GM12875 (cell line): ENCODE measurements around the gene ARRB1.

Experiments used
- H3K4me3 ChIP-seq: one replicate; pipeline ENCODE4 v1.5.1; 2011; ENCODE audit warnings: low read depth, low read length, control low read depth
- TF ChIP-seq, protein P1 (sequence below): IDR thresholded peaks from 2 replicates; pipeline ENCODE4 v1.5.1; 2011; ENCODE audit warnings: low read depth, mild to moderate bottlenecking, control low read depth, inconsistent platforms, low read length, moderate library complexity, borderline replicate concordance; ENCODE audit not compliant: insufficient read depth

ARRB1 gene

DNA sequence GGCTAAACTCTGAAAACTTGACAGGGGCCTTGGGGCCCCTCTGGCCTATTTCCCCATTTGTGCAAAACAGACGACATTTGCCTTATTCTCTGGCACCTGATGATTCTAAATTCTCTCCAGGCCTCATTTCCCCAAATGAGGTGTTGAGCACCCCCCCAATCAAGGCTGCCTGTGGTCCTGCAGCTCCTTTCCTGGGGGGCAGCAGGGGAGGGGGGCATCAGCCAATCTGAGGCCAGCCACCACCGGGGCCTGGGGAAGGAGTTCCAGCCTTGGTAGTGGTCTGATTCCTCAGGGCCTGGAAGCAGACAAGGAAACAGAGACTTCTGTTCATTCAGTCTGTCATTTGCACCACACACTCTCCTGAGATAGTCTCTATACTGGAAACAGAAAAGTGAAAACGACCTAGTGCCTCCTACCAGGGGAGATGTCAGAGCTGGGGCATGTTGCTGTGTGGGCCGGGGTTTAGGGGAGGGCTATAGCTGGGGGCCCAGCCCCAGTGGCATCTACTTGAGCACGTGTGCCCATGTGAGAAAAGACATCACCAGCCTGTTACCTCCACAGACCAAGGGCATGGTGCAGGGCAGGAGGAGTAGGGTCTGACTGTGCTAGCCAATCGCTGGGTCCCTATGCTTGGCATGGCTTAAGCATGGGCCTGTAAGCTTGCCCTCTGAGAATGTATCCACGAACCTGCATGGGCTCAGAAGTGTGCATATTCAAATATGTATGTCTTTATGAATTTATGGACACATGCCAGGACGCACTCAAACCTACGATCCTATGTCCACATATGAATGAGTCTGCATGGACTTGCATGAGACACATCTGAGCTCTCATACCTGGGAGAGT, 112.6 kb downstream of the ARRB1 start:
- TF ChIP-seq, protein P1, sequence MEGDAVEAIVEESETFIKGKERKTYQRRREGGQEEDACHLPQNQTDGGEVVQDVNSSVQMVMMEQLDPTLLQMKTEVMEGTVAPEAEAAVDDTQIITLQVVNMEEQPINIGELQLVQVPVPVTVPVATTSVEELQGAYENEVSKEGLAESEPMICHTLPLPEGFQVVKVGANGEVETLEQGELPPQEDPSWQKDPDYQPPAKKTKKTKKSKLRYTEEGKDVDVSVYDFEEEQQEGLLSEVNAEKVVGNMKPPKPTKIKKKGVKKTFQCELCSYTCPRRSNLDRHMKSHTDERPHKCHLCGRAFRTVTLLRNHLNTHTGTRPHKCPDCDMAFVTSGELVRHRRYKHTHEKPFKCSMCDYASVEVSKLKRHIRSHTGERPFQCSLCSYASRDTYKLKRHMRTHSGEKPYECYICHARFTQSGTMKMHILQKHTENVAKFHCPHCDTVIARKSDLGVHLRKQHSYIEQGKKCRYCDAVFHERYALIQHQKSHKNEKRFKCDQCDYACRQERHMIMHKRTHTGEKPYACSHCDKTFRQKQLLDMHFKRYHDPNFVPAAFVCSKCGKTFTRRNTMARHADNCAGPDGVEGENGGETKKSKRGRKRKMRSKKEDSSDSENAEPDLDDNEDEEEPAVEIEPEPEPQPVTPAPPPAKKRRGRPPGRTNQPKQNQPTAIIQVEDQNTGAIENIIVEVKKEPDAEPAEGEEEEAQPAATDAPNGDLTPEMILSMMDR = no peak
- H3K4me3 ChIP-seq = no peak overlapping the region

GRCh38 chr11:75237050-75237449, 114.4 kb downstream of the ARRB1 start:
- no peak overlapping the region for H3K4me3 ChIP-seq
- TF ChIP-seq, protein P1 = no peak

DNA sequence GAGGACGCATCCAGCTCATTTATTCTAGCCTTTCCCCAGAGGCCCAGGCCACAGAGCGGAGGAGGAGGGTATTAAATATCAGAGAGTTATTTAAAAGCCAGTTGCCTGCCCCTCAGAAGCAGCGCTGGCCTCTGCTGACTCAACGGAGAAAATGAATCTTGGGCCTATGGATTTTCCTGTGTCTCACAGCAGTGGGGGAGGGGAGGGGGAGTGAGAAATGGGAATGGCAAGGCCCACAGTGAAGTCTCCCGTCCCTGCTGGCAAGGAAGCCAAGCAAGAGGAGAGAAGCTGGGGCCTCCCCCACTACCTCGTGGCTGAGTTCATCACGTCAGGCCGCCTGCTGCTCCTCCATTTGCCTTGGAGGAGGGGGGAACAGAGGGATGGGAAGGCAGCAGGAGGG, 115.4 kb downstream of the ARRB1 start:
- H3K4me3 ChIP-seq = no peak overlapping the region
- TF ChIP-seq, protein P1 = no peak

GRCh38 chr11:75233754-75234172, 117.7 kb downstream of the ARRB1 start:
- TF ChIP-seq, protein P1 = no peak
- H3K4me3 ChIP-seq = no peak overlapping the region

DNA sequence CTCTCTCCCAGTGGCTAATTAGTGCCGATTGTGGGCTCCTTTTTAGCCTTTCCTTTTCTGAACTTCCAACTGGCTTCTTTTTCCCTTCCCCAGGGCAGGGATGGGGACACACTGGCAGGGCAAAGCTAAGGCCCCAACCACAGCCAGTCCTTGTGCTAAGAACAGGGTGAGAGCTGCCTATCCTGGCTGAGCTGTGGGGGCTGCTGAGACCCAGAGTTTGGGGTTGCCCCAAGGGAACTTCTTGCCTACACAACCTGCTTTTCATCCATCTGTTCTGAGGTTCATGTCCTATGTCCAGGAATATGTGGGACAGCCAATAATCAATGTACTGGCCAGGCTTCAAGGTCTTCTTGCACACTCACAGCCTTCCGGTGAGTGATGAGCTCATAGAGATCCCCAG, 120.8 kb downstream of the ARRB1 start:
- TF ChIP-seq, protein P1 = no peak
- no peak overlapping the region for H3K4me3 ChIP-seq

DNA sequence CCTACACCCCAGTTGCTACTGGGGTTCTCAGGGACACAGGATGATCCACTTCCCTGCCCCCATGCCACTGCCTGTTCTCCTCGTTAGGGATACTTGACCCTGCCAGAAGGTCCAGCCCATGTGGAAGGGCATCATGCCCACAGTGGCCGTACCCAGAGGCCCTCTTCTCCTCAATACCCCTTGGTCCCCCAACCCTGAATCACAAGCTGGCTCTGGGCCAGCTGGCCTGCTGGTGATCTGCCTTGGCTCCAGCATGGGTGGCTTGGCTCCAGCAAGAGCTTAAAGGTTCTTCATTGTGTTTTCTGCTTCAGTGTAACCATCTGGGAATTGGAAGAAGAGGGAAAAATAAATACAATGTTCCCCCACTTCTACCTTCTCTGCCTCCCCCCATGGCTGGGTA, 122.0 kb downstream of the ARRB1 start:
- H3K4me3 ChIP-seq = no peak overlapping the region
- TF ChIP-seq, protein P1 = no peak

DNA sequence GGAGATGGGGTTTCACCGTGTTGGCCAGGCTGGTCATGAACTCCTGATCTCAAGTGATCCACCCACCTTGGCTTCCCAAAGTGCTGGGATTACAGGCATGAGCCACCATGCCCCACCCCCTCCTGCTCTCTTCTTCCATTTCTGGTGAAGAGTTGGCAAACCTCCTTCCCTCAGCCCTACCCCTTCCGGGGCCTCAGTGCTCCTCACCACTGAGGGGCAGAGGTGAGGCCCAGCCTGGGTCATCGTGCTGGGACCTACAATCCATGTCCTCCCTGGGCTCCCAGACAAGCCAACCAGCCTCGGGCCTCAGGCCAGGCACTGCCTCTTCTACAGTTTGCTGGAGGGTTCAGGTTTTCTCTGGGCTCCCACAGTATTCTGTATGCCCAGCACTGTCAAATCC, 125.7 kb downstream of the ARRB1 start:
- TF ChIP-seq, protein P1 = no peak
- no peak overlapping the region for H3K4me3 ChIP-seq
